Gastrocnemius medialis (tissue), 4 donors: ENCODE data around the gene RAPGEF2. TPM values are rescaled to one million over a fixed set of nuclear protein-coding genes. Genes with fewer than 3 reads are reported as not detected.
"Not testable (repeated sequence)": the region's sequence is repeated elsewhere in the genome, so short reads cannot be mapped to it uniquely, and the experiment has no call there.

ENCODE experiments used
- ATAC-seq, 2 donors: fragments of 150-250 bp; one replicate each; pipeline ENCODE4 v1.9.1; 2016
- DNase-seq, 2 donors: peaks; one replicate each; pipeline ENCODE4 v3.0.0-alpha.2; 2019
- H3K27ac ChIP-seq, 4 donors: fragments of 200-600 bp; sonication (generic); 1 replicate in 1 of 4; 2 replicates in 3 of 4; pipeline ENCODE4 v1.5.1; 2016 to 2018; ENCODE audit warnings: mild to moderate bottlenecking in 2 of 4, moderate library complexity in 1 of 4
- H3K27me3 ChIP-seq, 3 donors: fragments of 200-600 bp; sonication (generic) in 2 of 3; 1 replicate in 1 of 3; 2 replicates in 2 of 3; pipeline versions ENCODE4 v1.5.1 to v1.6.0; 2016 to 2019; ENCODE audit warnings: mild to moderate bottlenecking in 1 of 3, moderate library complexity in 1 of 3
- H3K36me3 ChIP-seq, 2 donors: fragments of 200-600 bp; sonication (generic) in 1 of 2; one replicate each; pipeline ENCODE4 v1.5.1; 2017 to 2018
- H3K4me1 ChIP-seq, 2 donors: fragments of 200-600 bp; sonication (generic) in 1 of 2; one replicate each; pipeline ENCODE4 v1.5.1; 2016 to 2017; ENCODE audit warnings: mild to moderate bottlenecking in 2 of 2
- H3K4me3 ChIP-seq, 4 donors: fragments of 200-600 bp; sonication (generic) in 3 of 4; 1 replicate in 1 of 4; 2 replicates in 3 of 4; pipeline ENCODE4 v1.5.1; 2016 to 2019; ENCODE audit warnings: mild to moderate bottlenecking in 2 of 4
- H3K9me3 ChIP-seq, 3 donors: fragments of 200-600 bp; sonication (generic) in 2 of 3; 1 replicate in 1 of 3; 2 replicates in 2 of 3; pipeline ENCODE4 v1.5.1; 2016 to 2019
- CTCF ChIP-seq, 5 experiments: fragments of 450-650 bp in 3 of 5; fragments of 200-600 bp in 2 of 5; sonication (generic) in 2 of 5; IDR thresholded peaks in 4 of 5; conservative IDR thresholded peaks in 1 of 5; 1 replicate in 4 of 5; 2 replicates in 1 of 5; pipeline ENCODE4 v1.5.1; 2016 to 2019; ENCODE audit warnings: antibody characterized with exemption in 5 of 5, mild to moderate bottlenecking in 3 of 5, moderate library complexity in 3 of 5
- POLR2A ChIP-seq, 2 donors: fragments of 450-650 bp; IDR thresholded peaks; one replicate each; pipeline ENCODE4 v1.6.1; 2017; ENCODE audit warnings: antibody characterized with exemption in 2 of 2, mild to moderate bottlenecking in 2 of 2, moderate library complexity in 2 of 2
- in situ Hi-C, 4 donors: fragments of 200-750 bp; cut with MboI; loops; one replicate each; pipeline versions ENCODE4 v1.15.0 to v1.8.0; 2017; ENCODE audit warnings: low sequenced_read_pairs in 4 of 4
- intact Hi-C: fragments of 100-400 bp; cut with DNase I; formaldehyde crosslinking; loops from one replicate; pipeline ENCODE4 v1.15.1; 2023; ENCODE audit warnings: low total_unique reads
- total RNA-seq, 4 donors: library from RNA; depleted of rRNA; stranded (reverse); fragments of >200 nt; gene quantifications; one replicate each; pipeline versions ENCODE4 v1.1.0 to v1.2.3, GENCODE V29; 2016

The RAPGEF2 gene
- total RNA-seq, 4 donors from 2014 or later, result 32.9 to 42.3 (median 38.7) TPM

- H3K36me3 ChIP-seq, result no peaks in the 10 kb centered on the region
- TF ChIP-seq POLR2A (IDR thresholded peaks at IDR 0.05), result no peak
- no peak for TF ChIP-seq CTCF (IDR thresholded peaks at IDR 0.05 in 4 of 5, conservative IDR thresholded peaks at IDR 0.05 in 1 of 5)
- ATAC-seq (no peak), DNase-seq (no peak)
- H3K4me3 ChIP-seq, result no peak overlapping the region
- in situ Hi-C loops, result no loop called here
- H3K9me3 ChIP-seq, result no peaks in the 10 kb centered on the region
- intact Hi-C loops, result no loop called here
- H3K27me3 ChIP-seq, result no peaks in the 10 kb centered on the region
- H3K4me1 ChIP-seq, result peaks cover 63 to 77% of the 10 kb centered on the region in 2 donors
- H3K27ac ChIP-seq, result peak overlapping the region in 1 of 4 donors; percentile 29
These were observed 55.3 kb downstream of the RAPGEF2 start for GRCh38 chr4:159158083-159158617.

DNA sequence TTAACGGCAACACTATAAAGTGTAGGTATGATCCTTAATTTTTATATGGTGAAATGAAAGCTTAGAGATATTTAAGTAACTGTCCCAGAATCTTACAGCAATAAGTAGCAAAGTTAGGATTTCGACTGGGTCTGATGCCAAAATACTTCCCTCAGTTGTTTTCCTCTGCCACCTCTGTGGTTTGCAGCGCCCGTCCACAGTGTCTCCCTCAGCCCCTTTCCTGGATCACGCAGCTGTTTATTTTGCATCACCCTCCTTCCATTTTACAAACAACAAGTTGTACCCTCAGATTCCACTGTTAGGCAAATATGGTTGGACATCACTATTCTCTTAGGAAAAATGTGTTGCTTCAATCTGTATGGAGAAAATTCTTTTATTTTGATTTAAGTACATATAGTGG is 56.1 kb downstream of the RAPGEF2 start:
- intact Hi-C loops, result no loop called here
- in situ Hi-C loops, result no loop called here
- ATAC-seq, result no peak

GRCh38 chr4:159159611-159160010 is 56.7 kb downstream of the RAPGEF2 start:
- H3K27ac ChIP-seq, result no peak overlapping the region
- TF ChIP-seq CTCF (IDR thresholded peaks at IDR 0.05 in 4 of 5, conservative IDR thresholded peaks at IDR 0.05 in 1 of 5) (no peak), POLR2A (IDR thresholded peaks at IDR 0.05) (no peak)
- no peaks in the 10 kb centered on the region for H3K9me3 ChIP-seq
- no peak for DNase-seq
- ATAC-seq, result no peak
- peaks cover 53 to 77% of the 10 kb centered on the region in 2 donors for H3K4me1 ChIP-seq
- no peak overlapping the region for H3K4me3 ChIP-seq
- H3K27me3 ChIP-seq, result no peaks in the 10 kb centered on the region
- in situ Hi-C loops (no loop called here), intact Hi-C loops (no loop called here)
- no peaks in the 10 kb centered on the region for H3K36me3 ChIP-seq

More for the DNA sequence above, 56.1 kb downstream of the RAPGEF2 start:
- Histone ChIP-seq H3K36me3 (no peaks in the 10 kb centered on the region), H3K4me3 (no peak overlapping the region), H3K27me3 (no peaks in the 10 kb centered on the region), H3K27ac (no peak overlapping the region), H3K4me1 (peaks cover 56 to 78% of the 10 kb centered on the region in 2 donors), H3K9me3 (no peaks in the 10 kb centered on the region)
- no peak for DNase-seq
- TF ChIP-seq POLR2A (IDR thresholded peaks at IDR 0.05), result no peak
- TF ChIP-seq CTCF (IDR thresholded peaks at IDR 0.05 in 4 of 5, conservative IDR thresholded peaks at IDR 0.05 in 1 of 5), result no peak

GRCh38 chr4:159160242-159160641 is 57.4 kb downstream of the RAPGEF2 start:
- H3K36me3 ChIP-seq, result no peaks in the 10 kb centered on the region
- no peaks in the 10 kb centered on the region for H3K27me3 ChIP-seq
- in situ Hi-C loops, result no loop called here
- peaks cover 50 to 75% of the 10 kb centered on the region in 2 donors for H3K4me1 ChIP-seq
- DNase-seq (no peak), ATAC-seq (no peak)
- TF ChIP-seq CTCF (IDR thresholded peaks at IDR 0.05 in 4 of 5, conservative IDR thresholded peaks at IDR 0.05 in 1 of 5) (no peak), POLR2A (IDR thresholded peaks at IDR 0.05) (no peak)
- intact Hi-C loops, result no loop called here
- H3K4me3 ChIP-seq, result no peak overlapping the region
- H3K9me3 ChIP-seq, result no peaks in the 10 kb centered on the region
- no peak overlapping the region for H3K27ac ChIP-seq

DNA sequence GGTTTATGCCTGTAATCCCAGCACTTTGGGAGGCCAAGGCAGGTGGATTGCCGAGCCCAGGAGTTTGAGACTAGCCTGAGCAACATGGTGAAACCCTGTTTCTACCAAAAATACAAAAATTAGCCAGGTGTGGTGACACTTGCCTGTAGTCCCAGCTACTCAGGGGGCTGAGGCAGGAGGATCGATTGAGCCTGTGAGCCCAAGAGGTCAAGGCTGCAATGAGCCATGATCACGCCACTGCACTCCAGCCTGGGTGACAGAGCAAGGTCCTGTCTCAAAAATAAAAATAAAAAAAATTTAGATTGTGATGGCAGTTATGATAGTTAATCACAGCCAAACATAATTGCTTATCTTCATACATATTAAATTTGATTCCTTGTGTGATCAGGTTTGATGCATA is 58.6 kb downstream of the RAPGEF2 start:
- H3K36me3 ChIP-seq, in situ Hi-C loops, H3K27ac ChIP-seq, H3K27me3 ChIP-seq, ATAC-seq, H3K9me3 ChIP-seq, DNase-seq, H3K4me3 ChIP-seq, intact Hi-C loops: not testable (repeated sequence)
- H3K4me1 ChIP-seq, result peaks cover 45 to 70% of the 10 kb centered on the region in 2 donors
